NCI-H446 (cell line): ENCODE measurements around the gene ACTR3.

Experiments used
- DNase-seq, 2 experiments: peaks; one replicate each; lab custom pipeline; 2025; lab: John Stamatoyannopoulos, UW

The ACTR3 gene

GRCh38 chr2:113876503-113877387, 13.1 kb upstream of the ACTR3 start:
- DNase-seq: peak in 1 of 2 experiments; percentile 11

- no peak for DNase-seq
Observed at GRCh38 chr2:113877711-113878598, 11.9 kb upstream of the ACTR3 start.

GRCh38 chr2:113878743-113879142, 11.1 kb upstream of the ACTR3 start:
- DNase-seq: no peak

GRCh38 chr2:113879457-113879856, 10.4 kb upstream of the ACTR3 start:
- no peak for DNase-seq

- no peak for DNase-seq
Observed at GRCh38 chr2:113886479-113887008, 3.3 kb upstream of the ACTR3 start.

- DNase-seq: no peak
Observed at GRCh38 chr2:113887009-113887792, 2.7 kb upstream of the ACTR3 start.

GRCh38 chr2:113888641-113889470, 1.0 kb upstream of the ACTR3 start:
- DNase-seq: no peak

GRCh38 chr2:113890253-113891235, 655 bp downstream of the ACTR3 start:
- peak in 1 of 2 experiments; percentile 26 for DNase-seq

GRCh38 chr2:113891265-113891959, 1.5 kb downstream of the ACTR3 start:
- DNase-seq: no peak

GRCh38 chr2:113892004-113892710, 2.3 kb downstream of the ACTR3 start:
- no peak for DNase-seq

GRCh38 chr2:113894156-113894743, 4.4 kb downstream of the ACTR3 start:
- DNase-seq: peak in 1 of 2 experiments; percentile 6

GRCh38 chr2:113895301-113895700, 5.4 kb downstream of the ACTR3 start:
- no peak for DNase-seq

- no peak for DNase-seq
Observed at GRCh38 chr2:113895819-113896563, 6.1 kb downstream of the ACTR3 start.

GRCh38 chr2:113896791-113897190, 6.9 kb downstream of the ACTR3 start:
- DNase-seq: no peak

GRCh38 chr2:113898081-113898480, 8.2 kb downstream of the ACTR3 start:
- DNase-seq: no peak

GRCh38 chr2:113899166-113899565, 9.3 kb downstream of the ACTR3 start:
- DNase-seq: no peak

GRCh38 chr2:113901943-113902342, 12.1 kb downstream of the ACTR3 start:
- DNase-seq: no peak
